ENCODE results near the gene OSBPL3. TPM values are rescaled to one million over a fixed set of nuclear protein-coding genes. Genes with fewer than 3 reads are reported as not detected.

The OSBPL3 gene
- polyA plus RNA-seq, 1 donor from 2014 or later: 0.26 TPM

GRCh38 chr7:24880886-24881285, 99.1 kb downstream of the OSBPL3 start:
- Histone ChIP-seq H3K9me2 (ENCODE audit: insufficient read depth, low read length) (no peaks in the 10 kb centered on the region), H3K4me2 (ENCODE audit: low read length) (no peak overlapping the region), H3F3A (ENCODE audit: insufficient read depth, low read length, poor library complexity, severe bottlenecking) (no peaks in the 10 kb centered on the region), H3K9ac (ENCODE audit: low read length) (no peak overlapping the region), H3K27ac (ENCODE audit: low read length) (no peak overlapping the region), H4K20me1 (ENCODE audit: insufficient read depth) (no peaks in the 10 kb centered on the region), H3K4me3 (ENCODE audit: low read length) (no peak overlapping the region), H3K9me3 (ENCODE audit: low read length) (no peaks in the 10 kb centered on the region), H3K36me3 (ENCODE audit: insufficient read depth, low read length) (no peaks in the 10 kb centered on the region), H3K79me2 (replicated peaks; ENCODE audit: insufficient read depth, low read length) (no peaks in the 10 kb centered on the region), H2AFZ (ENCODE audit: low read depth, low read length) (no peak overlapping the region), H3K27me3 (ENCODE audit: insufficient read depth, low read depth, low read length) (no peaks in the 10 kb centered on the region)
- TF ChIP-seq EZH2 (IDR thresholded peaks at IDR 0.05; ENCODE audit: borderline replicate concordance, insufficient read depth, low read length, poor library complexity, severe bottlenecking) (no peak), MXI1 (conservative IDR thresholded peaks at IDR 0.05; ENCODE audit: poor library complexity, severe bottlenecking) (no peak)

DNA sequence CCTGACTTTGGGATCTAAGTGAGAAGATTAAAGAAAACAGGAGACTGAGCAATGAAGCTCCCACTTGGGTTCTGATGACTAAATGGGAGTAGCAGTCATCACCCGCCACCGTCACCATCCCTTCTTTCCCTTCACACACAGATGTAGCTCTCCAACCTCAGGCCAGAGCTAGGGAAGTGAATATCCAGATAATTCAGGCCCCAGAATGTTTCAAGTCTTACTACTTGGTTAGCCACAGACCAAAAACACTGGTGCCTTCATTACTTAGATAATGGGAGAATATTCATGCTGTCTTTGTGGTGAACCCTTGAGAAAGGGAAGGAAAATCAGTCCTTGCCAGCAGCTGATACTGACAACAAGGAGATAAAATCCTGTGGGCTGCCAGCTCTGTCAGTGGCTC, 100.7 kb downstream of the OSBPL3 start:
- Histone ChIP-seq H3K9ac (ENCODE audit: low read length) (no peak overlapping the region), H3K36me3 (ENCODE audit: insufficient read depth, low read length) (no peaks in the 10 kb centered on the region), H2AFZ (ENCODE audit: low read depth, low read length) (no peak overlapping the region), H3K4me3 (ENCODE audit: low read length) (no peak overlapping the region), H4K20me1 (ENCODE audit: insufficient read depth) (no peaks in the 10 kb centered on the region), H3K27ac (ENCODE audit: low read length) (no peak overlapping the region), H3K9me2 (ENCODE audit: insufficient read depth, low read length) (no peaks in the 10 kb centered on the region), H3K27me3 (ENCODE audit: insufficient read depth, low read depth, low read length) (no peaks in the 10 kb centered on the region), H3K79me2 (replicated peaks; ENCODE audit: insufficient read depth, low read length) (no peaks in the 10 kb centered on the region), H3K4me2 (ENCODE audit: low read length) (no peak overlapping the region), H3F3A (ENCODE audit: insufficient read depth, low read length, poor library complexity, severe bottlenecking) (no peaks in the 10 kb centered on the region), H3K9me3 (ENCODE audit: low read length) (no peaks in the 10 kb centered on the region)
- TF ChIP-seq RAD21 (conservative IDR thresholded peaks at IDR 0.05) (no peak), CTCF (IDR thresholded peaks at IDR 0.05; ENCODE audit: poor library complexity, severe bottlenecking) (no peak), POLR2AphosphoS5 (IDR thresholded peaks at IDR 0.05) (no peak), EZH2 (IDR thresholded peaks at IDR 0.05; ENCODE audit: borderline replicate concordance, insufficient read depth, low read length, poor library complexity, severe bottlenecking) (no peak), TAF1 (IDR thresholded peaks at IDR 0.05; ENCODE audit: low read depth) (no peak), EP300 (conservative IDR thresholded peaks at IDR 0.05; ENCODE audit: poor library complexity, severe bottlenecking) (no peak), MXI1 (conservative IDR thresholded peaks at IDR 0.05; ENCODE audit: poor library complexity, severe bottlenecking) (no peak), SMC3 (conservative IDR thresholded peaks at IDR 0.05; ENCODE audit: poor library complexity) (no peak)
- TF ChIP-seq, protein P1, sequence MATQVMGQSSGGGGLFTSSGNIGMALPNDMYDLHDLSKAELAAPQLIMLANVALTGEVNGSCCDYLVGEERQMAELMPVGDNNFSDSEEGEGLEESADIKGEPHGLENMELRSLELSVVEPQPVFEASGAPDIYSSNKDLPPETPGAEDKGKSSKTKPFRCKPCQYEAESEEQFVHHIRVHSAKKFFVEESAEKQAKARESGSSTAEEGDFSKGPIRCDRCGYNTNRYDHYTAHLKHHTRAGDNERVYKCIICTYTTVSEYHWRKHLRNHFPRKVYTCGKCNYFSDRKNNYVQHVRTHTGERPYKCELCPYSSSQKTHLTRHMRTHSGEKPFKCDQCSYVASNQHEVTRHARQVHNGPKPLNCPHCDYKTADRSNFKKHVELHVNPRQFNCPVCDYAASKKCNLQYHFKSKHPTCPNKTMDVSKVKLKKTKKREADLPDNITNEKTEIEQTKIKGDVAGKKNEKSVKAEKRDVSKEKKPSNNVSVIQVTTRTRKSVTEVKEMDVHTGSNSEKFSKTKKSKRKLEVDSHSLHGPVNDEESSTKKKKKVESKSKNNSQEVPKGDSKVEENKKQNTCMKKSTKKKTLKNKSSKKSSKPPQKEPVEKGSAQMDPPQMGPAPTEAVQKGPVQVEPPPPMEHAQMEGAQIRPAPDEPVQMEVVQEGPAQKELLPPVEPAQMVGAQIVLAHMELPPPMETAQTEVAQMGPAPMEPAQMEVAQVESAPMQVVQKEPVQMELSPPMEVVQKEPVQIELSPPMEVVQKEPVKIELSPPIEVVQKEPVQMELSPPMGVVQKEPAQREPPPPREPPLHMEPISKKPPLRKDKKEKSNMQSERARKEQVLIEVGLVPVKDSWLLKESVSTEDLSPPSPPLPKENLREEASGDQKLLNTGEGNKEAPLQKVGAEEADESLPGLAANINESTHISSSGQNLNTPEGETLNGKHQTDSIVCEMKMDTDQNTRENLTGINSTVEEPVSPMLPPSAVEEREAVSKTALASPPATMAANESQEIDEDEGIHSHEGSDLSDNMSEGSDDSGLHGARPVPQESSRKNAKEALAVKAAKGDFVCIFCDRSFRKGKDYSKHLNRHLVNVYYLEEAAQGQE (IDR thresholded peaks at IDR 0.05; ENCODE audit: borderline replicate concordance): no peak

Measured in neural cell (in vitro differentiated cells).